HepG2 (cell line): ENCODE results near the gene IRS1. TPM values are rescaled to one million over a fixed set of nuclear protein-coding genes. Genes with fewer than 3 reads are reported as not detected.

Source experiments
- ATAC-seq: fragments of 200-7000 bp; cut with Tn5 transposase; 3 replicates; pipeline ENCODE4 v1.9.1; 2020; ENCODE audit warnings: mild to moderate bottlenecking, moderate library complexity
- BruUV-seq: library from RNA; stranded (reverse); fragments of 400-500 nt; replicated peaks from 2 replicates; lab custom pipeline; 2021; lab: Mats Ljungman, UMichigan
- CTCF ChIA-PET: fragments of 300-600 bp; formaldehyde crosslinking; extraction: SDS; loops from one replicate; lab custom pipeline; 2021; ENCODE audit warnings: low total read pairs, inconsistent platforms, low intra/inter-chr PET ratio; lab: Yijun Ruan, JAX
- POLR2A ChIA-PET: fragments of 350-600 bp; sonication (Branson Sonifier 250); formaldehyde crosslinking; loops from one replicate; lab custom pipeline; 2020; ENCODE audit warnings: antibody characterized with exemption, inconsistent platforms; lab: Yijun Ruan, JAX
- DNase-seq: peaks from one replicate; pipeline ENCODE4 v3.0.0-alpha.2; 2015; ENCODE audit warnings: low spot score
- FAIRE-seq: peaks from 3 replicates; lab custom pipeline; 2011; peaks lifted over from hg19 to GRCh38; lab: Jason Lieb, UNC
- H2AFZ ChIP-seq: one replicate; pipeline ENCODE4 v1.6.1; 2011; ENCODE audit warnings: low read length, inconsistent platforms
- H3K27ac ChIP-seq: fragments of 300-600 bp; 3 replicates; pipeline ENCODE4 v1.8.0; 2011; ENCODE audit warnings: mixed run types, mild to moderate bottlenecking, mixed read lengths, low read length, inconsistent platforms; ENCODE audit not compliant: insufficient read depth; ENCODE audit errors: extremely low read length
- H3K27me3 ChIP-seq, 2 experiments: fragments of 200-600 bp in 1 of 2; 2 replicates in 1 of 2; 3 replicates in 1 of 2; pipeline versions ENCODE4 v1.6.0 to v1.8.0; 2011; ENCODE audit warnings: low read length in 2 of 2, mild to moderate bottlenecking in 2 of 2, moderate library complexity in 2 of 2, inconsistent platforms in 1 of 2; ENCODE audit not compliant: insufficient read depth in 2 of 2, control insufficient read depth in 1 of 2
- H3K36me3 ChIP-seq, 2 experiments: fragments of 200-600 bp in 1 of 2; replicated peaks in 1 of 2; 2 replicates in 1 of 2; 3 replicates in 1 of 2; pipeline versions ENCODE4 v1.5.1 to v1.8.0; 2011; ENCODE audit warnings: low read length in 2 of 2, inconsistent platforms in 1 of 2; ENCODE audit not compliant: insufficient read depth in 2 of 2, control insufficient read depth in 1 of 2
- H3K4me1 ChIP-seq: 2 replicates; pipeline ENCODE4 v1.5.1; 2012; ENCODE audit warnings: low read length, inconsistent platforms; ENCODE audit not compliant: insufficient read depth
- H3K4me2 ChIP-seq: 2 replicates; pipeline ENCODE4 v1.6.0; 2011; ENCODE audit warnings: low read depth, low read length, inconsistent platforms
- H3K4me3 ChIP-seq, 3 experiments: fragments of 200-600 bp in 1 of 3; sonication (generic), shearing (Covaris generic) in 1 of 3; replicated peaks in 1 of 3; 2 replicates each; pipeline ENCODE4 v1.5.1; 2011 to 2016; ENCODE audit warnings: low read length in 3 of 3, inconsistent platforms in 2 of 3, low read depth in 2 of 3, mild to moderate bottlenecking in 2 of 3, control low read depth in 1 of 3, mixed read lengths in 1 of 3; ENCODE audit not compliant: insufficient read depth in 1 of 3
- H3K79me2 ChIP-seq: one replicate; pipeline ENCODE4 v1.6.1; 2011; ENCODE audit warnings: low read length, inconsistent platforms; ENCODE audit not compliant: insufficient read depth
- H3K9ac ChIP-seq: 2 replicates; pipeline ENCODE4 v1.6.0; 2011; ENCODE audit warnings: mild to moderate bottlenecking, low read depth, low read length, inconsistent platforms; ENCODE audit not compliant: insufficient read depth
- H3K9me3 ChIP-seq: 2 replicates; pipeline ENCODE4 v1.5.1; 2012; ENCODE audit warnings: mild to moderate bottlenecking, low read length
- H4K20me1 ChIP-seq: 2 replicates; pipeline ENCODE4 v1.6.0; 2011; ENCODE audit warnings: inconsistent platforms, mild to moderate bottlenecking, low read length, moderate library complexity; ENCODE audit not compliant: insufficient read depth
- HNF1B ChIP-seq: sonication (generic); formaldehyde crosslinking; IDR thresholded peaks from 2 replicates; pipeline ENCODE4 v1.5.1; 2020; ENCODE audit warnings: mild to moderate bottlenecking, moderate library complexity, missing genetic modification reagents
- PAX8 ChIP-seq: sonication (generic); formaldehyde crosslinking; IDR thresholded peaks from 2 replicates; pipeline ENCODE4 v1.8.0; 2022; ENCODE audit warnings: mild to moderate bottlenecking, missing genetic modification reagents, borderline replicate concordance
- RAD21 ChIP-seq: fragments of 450-650 bp; formaldehyde crosslinking; IDR thresholded peaks from 2 replicates; pipeline ENCODE4 v1.5.0; 2020; ENCODE audit warnings: mild to moderate bottlenecking
- RBAK ChIP-seq: sonication (generic); formaldehyde crosslinking; IDR thresholded peaks from 2 replicates; pipeline ENCODE4 v1.5.1; 2020; ENCODE audit warnings: mild to moderate bottlenecking, missing genetic modification reagents
- ZBTB44 ChIP-seq: sonication (generic); formaldehyde crosslinking; IDR thresholded peaks from 2 replicates; pipeline ENCODE4 v1.4.0; 2020; ENCODE audit warnings: missing genetic modification reagents
- ZMYM4 ChIP-seq: sonication (generic); formaldehyde crosslinking; IDR thresholded peaks from 2 replicates; pipeline ENCODE4 v1.8.1; 2023; ENCODE audit warnings: mild to moderate bottlenecking, missing genetic modification reagents
- ZNF160 ChIP-seq: sonication (generic); formaldehyde crosslinking; IDR thresholded peaks from 2 replicates; pipeline ENCODE4 v1.8.0; 2022; ENCODE audit warnings: mild to moderate bottlenecking, inconsistent platforms, missing genetic modification reagents
- ZNF513 ChIP-seq: sonication (generic); formaldehyde crosslinking; conservative IDR thresholded peaks from 2 replicates; pipeline ENCODE4 v1.5.0; 2020; ENCODE audit warnings: missing genetic modification reagents
- WGBS: methylation state at CpG from one replicate; pipeline ENCODE4 v1.1.6; 2017; ENCODE audit warnings: low lambda C conversion rate; 5-methylcytosine and 5-hydroxymethylcytosine counted together
- in situ Hi-C: cut with HindIII; loops from 2 replicates; pipeline ENCODE4 v1.10.0; 2017; ENCODE audit warnings: low pct_unique_long_range_greater_than_20kb; ENCODE audit not compliant: extremely low pct_ligation_motif_present
- intact Hi-C: fragments of 100-400 bp; cut with micrococcal nuclease; formaldehyde crosslinking; loops from one replicate; pipeline ENCODE4 v1.10.0; 2022; ENCODE audit not compliant: unreplicated experiment
- polyA plus RNA-seq, 8 experiments: library from polyadenylated mRNA; depleted of rRNA in 3 of 8; stranded (reverse) in 7 of 8; unstranded in 1 of 8; fragments of >200 nt; fragmentation: Illumina TruSeq in 4 of 8; extraction: Trizol in 4 of 8; gene quantifications; 2 replicates each; pipeline versions ENCODE4 v1.2.1 to v1.2.3, GENCODE V29; 2011 to 2016; ENCODE audit warnings: low read depth in 4 of 8, missing spikeins in 1 of 8, mixed read lengths in 1 of 8; ENCODE audit not compliant: insufficient read depth in 1 of 8
- total RNA-seq, 5 experiments: library from RNA; depleted of rRNA; stranded (reverse); fragments of >200 nt; fragmentation: Illumina TruSeq; extraction: Trizol; gene quantifications; 2 replicates each; pipeline ENCODE4 v1.2.3, GENCODE V29; 2016; ENCODE audit warnings: low read depth in 1 of 5

The IRS1 gene
- total and polyA plus RNA-seq, 2 of the 13 experiments (the other 11 are each of a cell fraction or from before 2014, with no cell fraction given), result 8.7 to 9.0 TPM

- TF ChIP-seq ZMYM4 (CRISPR knock-in tag) (no peak), ZNF160 (CRISPR knock-in tag) (no peak), RAD21 (CRISPR knock-in tag) (no peak), ZBTB44 (CRISPR knock-in tag) (no peak), PAX8 (CRISPR knock-in tag) (no peak), HNF1B (CRISPR knock-in tag) (no peak), ZNF513 (CRISPR knock-in tag) (no peak), RBAK (CRISPR knock-in tag) (no peak)
- TF ChIP-seq, all 625 proteins: peak for 0
- no peak overlapping the region for H3K9ac ChIP-seq
- H3K27ac ChIP-seq, result no peak overlapping the region
- intact Hi-C loops, result no loop called here
- CTCF ChIA-PET, result no interaction called here
- no peak overlapping the region for H3K4me2 ChIP-seq
- H3K79me2 ChIP-seq, result peaks cover 17% of the 10 kb centered on the region
- no peaks in the 10 kb centered on the region; a peak in 2 of 5 replicates for H3K36me3 ChIP-seq
- POLR2A ChIA-PET, result interaction anchor here (0.8 to 1.5 kb wide), 2 partner anchors 22 to 45 kb away, joined by 3 to 6 read pairs; no protein-coding TSS in a partner anchor
- H3K27me3 ChIP-seq, result no peaks in the 10 kb centered on the region
- no TSS peak for BruUV-seq
- in situ Hi-C loops, result no loop called here
- FAIRE-seq (no peak), DNase-seq (no peak), ATAC-seq (no peak)
- WGBS, result 76% methylated on average over 8 of the region's 8 CpGs
- no peak overlapping the region for H2AFZ ChIP-seq
- no peaks in the 10 kb centered on the region for H3K9me3 ChIP-seq
- H3K4me1 ChIP-seq, result peaks cover 33% of the 10 kb centered on the region
- no peaks in the 10 kb centered on the region for H4K20me1 ChIP-seq
- no peak overlapping the region for H3K4me3 ChIP-seq
Observed at GRCh38 chr2:226754821-226755604, 44.6 kb downstream of the IRS1 start.
